Stimulated activated CD4-positive, alpha-beta T cell treated with anti-CD3 and anti-CD28 coated beads, TNF-alpha, amount 100 ng/mL, for 1 hour (primary cell): ENCODE data around the gene MS4A13.
"Not testable (repeated sequence)": the region's sequence is repeated elsewhere in the genome, so short reads cannot be mapped to it uniquely, and the experiment has no call there.

Experiments
- DNase-seq, 3 donors: peaks; one replicate each; pipeline ENCODE4 v3.0.0-alpha.2; 2020; ENCODE audit warnings: low read depth in 3 of 3, low spot score in 1 of 3

MS4A13 gene

GRCh38 chr11:60515144-60515855 lies at the start of gene MS4A13:
MS4A13 (plus strand) TSS chr11:60515392; CDS start chr11:60518084, 2,692 bp downstream.
- no peak for DNase-seq

GRCh38 chr11:60468829-60469228 lies 46.4 kb upstream of the MS4A13 start:
- no peak for DNase-seq

- no peak for DNase-seq
Observed at GRCh38 chr11:60469723-60470122, 45.5 kb upstream of the MS4A13 start.

GRCh38 chr11:60477035-60477445 lies 38.2 kb upstream of the MS4A13 start:
- DNase-seq, result no peak

GRCh38 chr11:60482361-60482760 lies 32.8 kb upstream of the MS4A13 start:
- no peak for DNase-seq

GRCh38 chr11:60485987-60486386 lies 29.2 kb upstream of the MS4A13 start:
- no peak for DNase-seq

- no peak for DNase-seq
Observed at GRCh38 chr11:60492488-60493009, 22.6 kb upstream of the MS4A13 start, which contains the start of gene MS4A12. MS4A12 (plus strand) TSS chr11:60492778; CDS start chr11:60497319, 4,541 bp downstream.

GRCh38 chr11:60493454-60493853 lies 21.7 kb upstream of the MS4A13 start:
- DNase-seq, result no peak

GRCh38 chr11:60498399-60498798 lies 16.8 kb upstream of the MS4A13 start:
- DNase-seq, result no peak

GRCh38 chr11:60498853-60499252 lies 16.3 kb upstream of the MS4A13 start:
- no peak for DNase-seq

- DNase-seq, result no peak
Observed at GRCh38 chr11:60500276-60500910, 14.8 kb upstream of the MS4A13 start.

- DNase-seq, result no peak
Observed at GRCh38 chr11:60502221-60502775, 12.9 kb upstream of the MS4A13 start.

GRCh38 chr11:60504219-60504905 lies 10.8 kb upstream of the MS4A13 start:
- no peak for DNase-seq

GRCh38 chr11:60509609-60510008 lies 5.6 kb upstream of the MS4A13 start:
- DNase-seq, result not testable (repeated sequence)

GRCh38 chr11:60510209-60510608 lies 5.0 kb upstream of the MS4A13 start:
- not testable (repeated sequence) for DNase-seq

GRCh38 chr11:60511393-60511792 lies 3.8 kb upstream of the MS4A13 start:
- no peak for DNase-seq

GRCh38 chr11:60512651-60513225 lies 2.5 kb upstream of the MS4A13 start:
- DNase-seq, result no peak

GRCh38 chr11:60513496-60514460 lies 1.4 kb upstream of the MS4A13 start:
- DNase-seq, result no peak

- no peak for DNase-seq
Observed at GRCh38 chr11:60528465-60528864, 13.3 kb downstream of the MS4A13 start.

- DNase-seq, result no peak
Observed at GRCh38 chr11:60528934-60529333, 13.7 kb downstream of the MS4A13 start.
